BE2C (cell line): Measurements from ENCODE around the gene F13A1.
A peak's percentile ranks its signal among the peaks of the same experiment; 100 is the strongest.

Source experiments
- DNase-seq: peaks from one replicate; pipeline ENCODE4 v3.0.0-alpha.2; 2020
- H3K27me3 ChIP-seq: fragments of 250-450 bp; sonication (Bioruptor Pico); 2 replicates; pipeline ENCODE4 v1.5.1; 2020; ENCODE audit warnings: mild to moderate bottlenecking
- H3K36me3 ChIP-seq: fragments of 250-450 bp; sonication (Bioruptor Pico); 2 replicates; pipeline ENCODE4 v1.5.1; 2020; ENCODE audit warnings: mild to moderate bottlenecking
- H3K4me1 ChIP-seq: fragments of 250-450 bp; sonication (Bioruptor Pico); 2 replicates; pipeline ENCODE4 v1.5.1; 2020
- H3K4me3 ChIP-seq: 2 replicates; pipeline ENCODE4 v1.5.1; 2011; ENCODE audit warnings: low read depth, low read length
- H3K9me3 ChIP-seq: fragments of 250-450 bp; sonication (Bioruptor Pico); 2 replicates; pipeline ENCODE4 v1.5.1; 2020
- TF ChIP-seq, protein P1 (sequence below): IDR thresholded peaks from 2 replicates; pipeline ENCODE4 v1.5.1; 2012; ENCODE audit warnings: mild to moderate bottlenecking, low read depth, low read length

Gene F13A1

DNA sequence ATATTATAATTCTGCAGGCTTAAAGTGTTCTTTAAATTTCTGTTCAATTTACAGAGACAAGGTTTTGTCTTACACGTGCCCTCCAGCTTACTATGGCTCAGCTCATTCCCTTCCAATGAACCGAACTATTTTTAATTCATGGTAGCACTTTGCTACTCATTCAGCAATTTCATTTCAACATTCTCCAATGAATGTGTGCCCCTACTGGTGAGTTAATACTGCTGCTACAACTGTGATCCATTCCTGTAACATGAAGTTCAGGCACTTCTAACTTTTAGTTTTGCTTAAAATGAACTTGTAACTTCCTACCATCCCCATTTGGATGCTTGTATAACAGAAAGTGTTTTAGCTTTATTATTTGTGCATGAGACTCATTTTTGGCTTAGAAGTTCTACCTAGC lies 99.7 kb downstream of the F13A1 start:
- DNase-seq, result no peak
- Histone ChIP-seq H3K9me3 (no peaks in the 10 kb centered on the region), H3K4me3 (no peak overlapping the region), H3K27me3 (no peaks in the 10 kb centered on the region), H3K4me1 (no peaks in the 10 kb centered on the region), H3K36me3 (no peaks in the 10 kb centered on the region)
- TF ChIP-seq, protein P1, sequence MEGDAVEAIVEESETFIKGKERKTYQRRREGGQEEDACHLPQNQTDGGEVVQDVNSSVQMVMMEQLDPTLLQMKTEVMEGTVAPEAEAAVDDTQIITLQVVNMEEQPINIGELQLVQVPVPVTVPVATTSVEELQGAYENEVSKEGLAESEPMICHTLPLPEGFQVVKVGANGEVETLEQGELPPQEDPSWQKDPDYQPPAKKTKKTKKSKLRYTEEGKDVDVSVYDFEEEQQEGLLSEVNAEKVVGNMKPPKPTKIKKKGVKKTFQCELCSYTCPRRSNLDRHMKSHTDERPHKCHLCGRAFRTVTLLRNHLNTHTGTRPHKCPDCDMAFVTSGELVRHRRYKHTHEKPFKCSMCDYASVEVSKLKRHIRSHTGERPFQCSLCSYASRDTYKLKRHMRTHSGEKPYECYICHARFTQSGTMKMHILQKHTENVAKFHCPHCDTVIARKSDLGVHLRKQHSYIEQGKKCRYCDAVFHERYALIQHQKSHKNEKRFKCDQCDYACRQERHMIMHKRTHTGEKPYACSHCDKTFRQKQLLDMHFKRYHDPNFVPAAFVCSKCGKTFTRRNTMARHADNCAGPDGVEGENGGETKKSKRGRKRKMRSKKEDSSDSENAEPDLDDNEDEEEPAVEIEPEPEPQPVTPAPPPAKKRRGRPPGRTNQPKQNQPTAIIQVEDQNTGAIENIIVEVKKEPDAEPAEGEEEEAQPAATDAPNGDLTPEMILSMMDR, result 0 out of 2 replicates have a peak, but pooled peaks have one; percentile 22

DNA sequence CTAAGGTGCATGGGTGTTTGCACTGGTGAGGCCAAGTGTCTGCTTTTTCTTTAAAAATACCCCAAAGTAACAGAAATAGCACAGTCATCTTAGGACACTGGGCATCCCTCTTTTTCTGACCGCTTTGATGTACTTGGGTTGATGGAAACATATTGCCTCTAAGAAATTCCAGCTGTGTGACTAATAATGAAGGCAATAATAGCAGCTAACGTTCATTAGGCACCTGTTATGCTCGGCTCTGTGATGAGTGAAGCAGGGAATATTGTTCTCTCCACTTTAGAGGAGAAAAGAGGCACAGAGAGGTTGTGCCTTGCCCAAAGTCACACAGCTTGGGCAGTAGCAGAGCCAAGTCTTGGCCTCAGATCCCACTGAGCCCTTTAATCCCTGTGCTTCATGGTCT lies 100.7 kb downstream of the F13A1 start:
- TF ChIP-seq, protein P1, result no peak
- Histone ChIP-seq H3K36me3 (no peaks in the 10 kb centered on the region), H3K27me3 (no peaks in the 10 kb centered on the region), H3K4me3 (no peak overlapping the region), H3K9me3 (no peaks in the 10 kb centered on the region), H3K4me1 (no peaks in the 10 kb centered on the region)
- no peak for DNase-seq

DNA sequence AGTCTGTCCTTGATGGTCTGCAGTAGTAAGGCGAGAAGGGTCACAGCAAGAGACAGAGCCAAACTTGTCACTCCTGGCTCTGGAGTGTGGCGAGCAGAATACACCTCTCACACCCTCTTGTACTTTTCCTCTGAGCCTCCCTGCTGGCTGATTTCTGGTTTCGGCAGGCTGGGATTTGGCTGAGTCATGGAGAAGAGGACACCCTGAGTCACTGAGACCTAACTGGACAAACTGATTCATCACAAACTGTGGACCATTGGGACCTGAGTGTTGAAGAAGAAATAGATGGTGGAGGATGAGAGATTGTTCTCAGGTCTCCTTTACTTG lies 101.7 kb downstream of the F13A1 start:
- H3K4me3 ChIP-seq, result no peak overlapping the region
- no peak for DNase-seq
- no peaks in the 10 kb centered on the region for H3K4me1 ChIP-seq

DNA sequence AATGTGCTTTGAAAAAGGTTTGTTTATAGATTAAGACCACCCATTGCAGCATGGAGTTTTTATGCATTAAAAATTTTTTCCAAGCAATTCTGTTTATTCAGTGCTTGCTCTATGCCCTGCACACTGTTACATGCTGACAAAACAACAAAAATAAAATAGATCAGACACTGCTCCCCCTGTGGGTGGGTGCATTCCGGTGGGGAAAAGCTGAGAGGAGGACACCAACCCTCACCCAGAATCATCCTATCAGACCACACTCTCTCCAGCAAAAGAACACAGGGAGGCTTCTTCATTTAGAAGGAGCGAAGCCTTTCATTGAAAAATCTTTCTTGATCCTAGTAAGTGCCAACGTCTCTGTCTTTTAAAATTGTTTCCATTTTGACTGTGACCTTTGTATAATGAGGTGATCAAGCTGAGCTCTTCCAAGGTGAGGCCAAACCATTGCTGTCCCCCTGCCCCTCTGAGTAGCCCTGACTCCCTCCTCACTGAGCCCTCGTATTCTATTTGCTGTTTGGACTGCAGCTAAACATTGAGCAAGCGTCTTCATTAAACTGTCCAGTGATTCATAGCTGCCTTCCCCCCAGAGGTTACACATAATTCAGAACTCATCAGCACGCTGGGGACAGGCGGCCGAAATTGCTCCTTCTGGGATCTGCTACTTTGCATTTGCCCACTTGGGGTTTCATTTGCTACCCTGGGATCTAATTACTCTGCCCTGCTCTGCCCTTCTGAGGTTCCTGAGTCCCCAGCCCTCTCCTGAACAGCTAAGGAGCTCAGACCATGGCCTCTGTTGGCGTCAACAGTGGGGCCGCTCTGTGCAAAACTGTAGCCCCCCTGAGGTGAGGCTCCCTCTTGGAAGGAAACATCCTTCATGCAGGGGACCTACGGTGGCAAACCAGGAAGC lies 102.4 kb downstream of the F13A1 start:
- no peaks in the 10 kb centered on the region for H3K36me3 ChIP-seq
- H3K27me3 ChIP-seq, result no peaks in the 10 kb centered on the region
- H3K9me3 ChIP-seq, result no peaks in the 10 kb centered on the region
- TF ChIP-seq, protein P1, result no peak
- H3K4me1 ChIP-seq, result no peaks in the 10 kb centered on the region
- H3K4me3 ChIP-seq, result no peak overlapping the region
- DNase-seq, result no peak

More for the DNA sequence above, 101.7 kb downstream of the F13A1 start:
- Histone ChIP-seq H3K36me3 (no peaks in the 10 kb centered on the region), H3K27me3 (no peaks in the 10 kb centered on the region), H3K9me3 (no peaks in the 10 kb centered on the region)
- TF ChIP-seq, protein P1, result no peak

DNA sequence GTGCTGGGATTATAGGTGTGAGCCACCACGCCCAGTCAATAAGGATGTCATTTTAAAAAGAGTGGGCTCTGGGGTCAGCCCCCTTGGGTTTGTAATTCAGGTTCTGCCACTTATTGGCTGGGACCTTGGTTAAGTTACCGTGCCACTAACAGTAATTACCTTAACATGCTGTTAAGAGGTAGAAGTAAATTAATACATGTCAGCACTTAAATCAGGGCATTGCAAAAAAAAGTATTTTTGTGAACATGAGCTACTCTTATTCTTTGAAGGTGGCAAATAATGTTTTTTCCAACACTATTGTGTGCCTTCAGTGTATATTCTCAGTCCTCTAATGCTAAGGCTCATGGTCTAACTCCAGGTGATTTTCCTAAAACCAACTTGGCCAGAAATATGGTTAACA lies 109.5 kb downstream of the F13A1 start:
- Histone ChIP-seq H3K36me3 (no peaks in the 10 kb centered on the region), H3K4me3 (no peak overlapping the region), H3K27me3 (no peaks in the 10 kb centered on the region), H3K4me1 (no peaks in the 10 kb centered on the region), H3K9me3 (no peaks in the 10 kb centered on the region)
- TF ChIP-seq, protein P1, result no peak
- no peak for DNase-seq

DNA sequence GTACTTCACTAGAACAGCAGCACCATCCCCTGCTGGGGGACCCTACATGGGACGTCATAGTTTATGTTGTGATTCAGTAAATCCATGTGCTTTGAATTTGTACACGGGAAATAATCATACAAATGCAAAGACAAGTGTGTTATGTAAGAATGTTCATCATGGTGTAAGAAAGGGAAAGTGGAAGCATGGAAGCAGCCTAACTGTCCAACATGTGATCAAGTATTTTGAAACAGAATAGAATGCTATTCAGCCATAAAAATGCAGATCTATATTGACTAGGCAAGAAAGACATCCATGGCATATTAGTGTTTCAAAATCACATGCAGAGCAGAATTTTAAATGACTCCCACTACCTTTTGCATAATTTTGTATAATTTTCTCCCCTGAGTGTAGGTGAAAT lies 117.6 kb downstream of the F13A1 start:
- TF ChIP-seq, protein P1, result no peak
- no peaks in the 10 kb centered on the region for H3K36me3 ChIP-seq
- H3K4me3 ChIP-seq, result no peak overlapping the region
- H3K9me3 ChIP-seq, result no peaks in the 10 kb centered on the region
- DNase-seq, result no peak
- H3K27me3 ChIP-seq, result no peaks in the 10 kb centered on the region
- H3K4me1 ChIP-seq, result no peaks in the 10 kb centered on the region
